Lung (tissue), 16 donors: Measurements from ENCODE around the gene SLCO1A2. TPM values are rescaled to one million over a fixed set of nuclear protein-coding genes. Genes with fewer than 3 reads are reported as not detected.
"Not testable (repeated sequence)": the region's sequence is repeated elsewhere in the genome, so short reads cannot be mapped to it uniquely, and the experiment has no call there.

Experiments
- ATAC-seq: fragments of 200-7000 bp; cut with Tn5 transposase; one replicate; pipeline ENCODE4 v1.9.1; 2020; ENCODE audit warnings: moderate number of reproducible peaks; ENCODE audit not compliant: insufficient read depth, low FRiP score
- DNase-seq, 3 donors: peaks; one replicate each; pipeline ENCODE4 v3.0.0-alpha.2; 2013 to 2017
- H3K27ac ChIP-seq, 2 donors: one replicate each; pipeline ENCODE4 v1.5.1; 2013; ENCODE audit warnings: mild to moderate bottlenecking in 2 of 2, moderate library complexity in 2 of 2, control low read depth in 1 of 2, inconsistent platforms in 1 of 2, low read depth in 1 of 2, low read length in 1 of 2
- H3K27me3 ChIP-seq, 3 donors: one replicate each; pipeline ENCODE4 v1.5.1; 2013; ENCODE audit warnings: low read length in 2 of 3; ENCODE audit not compliant: control insufficient read depth in 3 of 3, insufficient read depth in 3 of 3
- H3K36me3 ChIP-seq, 4 donors: one replicate each; pipeline ENCODE4 v1.5.1; 2013; ENCODE audit warnings: low read length in 4 of 4, mild to moderate bottlenecking in 1 of 4, moderate library complexity in 1 of 4; ENCODE audit not compliant: control insufficient read depth in 4 of 4, insufficient read depth in 4 of 4
- H3K4me1 ChIP-seq, 5 donors: one replicate each; pipeline ENCODE4 v1.5.1; 2013; ENCODE audit warnings: low read length in 5 of 5, mild to moderate bottlenecking in 2 of 5, moderate library complexity in 1 of 5; ENCODE audit not compliant: control insufficient read depth in 5 of 5, insufficient read depth in 5 of 5
- H3K4me3 ChIP-seq: one replicate; pipeline ENCODE4 v1.5.1; 2013; ENCODE audit warnings: mild to moderate bottlenecking, control low read depth, moderate library complexity
- H3K9ac ChIP-seq, 2 donors: one replicate each; pipeline ENCODE4 v1.5.1; 2013; ENCODE audit warnings: low read length in 2 of 2, control low read depth in 1 of 2; ENCODE audit not compliant: insufficient read depth in 1 of 2
- H3K9me3 ChIP-seq, 4 donors: one replicate each; pipeline ENCODE4 v1.5.1; 2013; ENCODE audit warnings: low read length in 3 of 4, mild to moderate bottlenecking in 1 of 4, moderate library complexity in 1 of 4; ENCODE audit not compliant: control insufficient read depth in 4 of 4, insufficient read depth in 3 of 4
- WGBS, 2 donors: extraction: QIAGEN DNeasy Blood & Tissue Kit; methylation state at CpG; one replicate each; pipeline ENCODE4 v1.1.7; 2013; 5-methylcytosine and 5-hydroxymethylcytosine counted together
- long read RNA-seq, 5 donors: transcript quantifications; one replicate each; lab custom pipeline, GENCODE V29; 2026
- polyA plus RNA-seq, 2 donors: library from polyadenylated mRNA; stranded (reverse); fragments of 200-250 nt; gene quantifications; one replicate each; pipeline ENCODE4 v1.2.1, GENCODE V29; 2013
- total RNA-seq, 2 donors: library from RNA; depleted of rRNA in 1 of 2; stranded (reverse); fragments of >200 nt in 1 of 2; gene quantifications; one replicate each; pipeline ENCODE4 v1.2.1, GENCODE V29; 2014 to 2021
- TF ChIP-seq, protein P1 (sequence below): IDR thresholded peaks from 2 replicates; pipeline ENCODE4 v1.5.1; 2012; ENCODE audit warnings: mild to moderate bottlenecking; ENCODE audit errors: control extremely low read depth, extremely low read depth
- donor health status: control.
- donor health status: control.
- donor health status: Bipolar disorder and iron deficiency.
- donor health status: healthy.
- donor health status: DM: yes; HTN: yes; CAD: no.

SLCO1A2 gene, protein sequence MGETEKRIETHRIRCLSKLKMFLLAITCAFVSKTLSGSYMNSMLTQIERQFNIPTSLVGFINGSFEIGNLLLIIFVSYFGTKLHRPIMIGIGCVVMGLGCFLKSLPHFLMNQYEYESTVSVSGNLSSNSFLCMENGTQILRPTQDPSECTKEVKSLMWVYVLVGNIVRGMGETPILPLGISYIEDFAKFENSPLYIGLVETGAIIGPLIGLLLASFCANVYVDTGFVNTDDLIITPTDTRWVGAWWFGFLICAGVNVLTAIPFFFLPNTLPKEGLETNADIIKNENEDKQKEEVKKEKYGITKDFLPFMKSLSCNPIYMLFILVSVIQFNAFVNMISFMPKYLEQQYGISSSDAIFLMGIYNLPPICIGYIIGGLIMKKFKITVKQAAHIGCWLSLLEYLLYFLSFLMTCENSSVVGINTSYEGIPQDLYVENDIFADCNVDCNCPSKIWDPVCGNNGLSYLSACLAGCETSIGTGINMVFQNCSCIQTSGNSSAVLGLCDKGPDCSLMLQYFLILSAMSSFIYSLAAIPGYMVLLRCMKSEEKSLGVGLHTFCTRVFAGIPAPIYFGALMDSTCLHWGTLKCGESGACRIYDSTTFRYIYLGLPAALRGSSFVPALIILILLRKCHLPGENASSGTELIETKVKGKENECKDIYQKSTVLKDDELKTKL
- total RNA-seq, result 1 to 10 TPM in 1 of 2 donors, under 1 TPM in 1; 0.34 to 1.1 TPM
- polyA plus RNA-seq, result under 1 TPM in 1 of 2 donors, not detected in 1; 0.33 TPM
- long read RNA-seq, donor 1, result 0 reads
- long read RNA-seq, donor 2, result 0 reads
- long read RNA-seq, donor 3, result 0 reads
- long read RNA-seq, donor 4, result 0 reads
- long read RNA-seq, donor 5, result 0 reads

DNA sequence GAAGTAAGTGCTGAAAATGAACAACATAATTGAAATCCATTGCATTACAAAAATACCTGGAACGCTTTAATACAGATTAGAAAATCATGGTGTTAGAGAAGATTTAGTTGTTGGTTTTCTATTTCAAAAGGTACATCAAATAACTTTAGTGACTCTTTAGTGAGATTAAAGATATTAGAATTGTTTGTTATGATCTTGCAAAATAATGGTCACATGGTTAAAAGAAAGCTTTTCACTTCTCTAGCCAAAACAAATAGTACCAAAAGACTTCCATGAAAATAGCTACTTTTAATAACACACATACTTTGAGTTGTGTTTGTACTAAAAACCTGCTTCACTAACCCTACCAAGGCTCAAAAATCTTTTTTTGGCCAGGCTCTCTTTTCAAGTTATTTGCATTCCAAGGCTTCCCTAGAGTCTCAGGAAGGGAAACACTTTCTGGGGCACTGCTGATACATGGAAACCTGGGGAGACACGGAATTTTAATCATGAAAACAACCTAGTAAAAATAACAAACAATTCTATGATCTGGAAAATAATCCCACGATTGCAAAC is at the start of gene SLCO1A2:
SLCO1A2 (minus strand) TSS at position 147 of the 555 bp plus-strand sequence. CDS start 270 bp downstream, outside the sequence.
- Histone ChIP-seq H3K4me1 (peaks cover 0 to 1% (median 0%) of the 10 kb centered on the region in 5 donors), H3K36me3 (no peaks in the 10 kb centered on the region), H3K27me3 (no peaks in the 10 kb centered on the region), H3K27ac (no peak within 1 kb of the TSS), H3K9ac (no peak within 1 kb of the TSS), H3K9me3 (peaks cover 0 to 4% (median 0%) of the 10 kb centered on the region in 4 donors), H3K4me3 (no peak within 1 kb of the TSS)
- TF ChIP-seq, protein P1, sequence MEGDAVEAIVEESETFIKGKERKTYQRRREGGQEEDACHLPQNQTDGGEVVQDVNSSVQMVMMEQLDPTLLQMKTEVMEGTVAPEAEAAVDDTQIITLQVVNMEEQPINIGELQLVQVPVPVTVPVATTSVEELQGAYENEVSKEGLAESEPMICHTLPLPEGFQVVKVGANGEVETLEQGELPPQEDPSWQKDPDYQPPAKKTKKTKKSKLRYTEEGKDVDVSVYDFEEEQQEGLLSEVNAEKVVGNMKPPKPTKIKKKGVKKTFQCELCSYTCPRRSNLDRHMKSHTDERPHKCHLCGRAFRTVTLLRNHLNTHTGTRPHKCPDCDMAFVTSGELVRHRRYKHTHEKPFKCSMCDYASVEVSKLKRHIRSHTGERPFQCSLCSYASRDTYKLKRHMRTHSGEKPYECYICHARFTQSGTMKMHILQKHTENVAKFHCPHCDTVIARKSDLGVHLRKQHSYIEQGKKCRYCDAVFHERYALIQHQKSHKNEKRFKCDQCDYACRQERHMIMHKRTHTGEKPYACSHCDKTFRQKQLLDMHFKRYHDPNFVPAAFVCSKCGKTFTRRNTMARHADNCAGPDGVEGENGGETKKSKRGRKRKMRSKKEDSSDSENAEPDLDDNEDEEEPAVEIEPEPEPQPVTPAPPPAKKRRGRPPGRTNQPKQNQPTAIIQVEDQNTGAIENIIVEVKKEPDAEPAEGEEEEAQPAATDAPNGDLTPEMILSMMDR, result no peak
- WGBS, 2 donors, result 48 to 70% methylated on average over 3 of the region's 3 CpGs
- peak in 1 of 3 donors; percentile 6 for DNase-seq
- no peak for ATAC-seq

DNA sequence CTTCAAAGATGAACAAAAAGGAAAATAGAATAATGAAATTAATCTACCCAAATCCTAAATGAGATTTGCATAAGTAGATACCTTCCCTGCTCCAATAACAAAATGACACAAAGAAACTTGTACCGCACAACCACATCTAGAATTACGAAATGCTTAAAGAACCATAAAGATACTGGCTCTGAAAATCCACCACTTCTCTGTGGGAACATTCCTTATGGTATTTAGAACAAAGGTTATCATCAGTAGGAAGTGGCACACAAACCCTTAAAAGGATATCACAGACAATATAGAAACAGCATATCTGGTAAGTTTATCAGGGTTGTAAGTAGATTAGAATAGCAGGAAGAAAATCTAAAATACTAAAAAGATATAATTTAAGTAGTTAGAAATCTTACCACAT is 49.5 kb upstream of the SLCO1A2 start:
- DNase-seq (no peak), ATAC-seq (no peak)
- no peaks in the 10 kb centered on the region for H3K4me1 ChIP-seq
- H3K36me3 ChIP-seq, result no peaks in the 10 kb centered on the region
- H3K27me3 ChIP-seq, result no peaks in the 10 kb centered on the region
- H3K9ac ChIP-seq, result no peak overlapping the region
- TF ChIP-seq, protein P1, result no peak
- no peak overlapping the region for H3K27ac ChIP-seq
- H3K4me3 ChIP-seq, result no peak overlapping the region
- no peaks in the 10 kb centered on the region for H3K9me3 ChIP-seq
- WGBS, 2 donors, result 69 to 80% methylated on average over 2 of the region's 2 CpGs

DNA sequence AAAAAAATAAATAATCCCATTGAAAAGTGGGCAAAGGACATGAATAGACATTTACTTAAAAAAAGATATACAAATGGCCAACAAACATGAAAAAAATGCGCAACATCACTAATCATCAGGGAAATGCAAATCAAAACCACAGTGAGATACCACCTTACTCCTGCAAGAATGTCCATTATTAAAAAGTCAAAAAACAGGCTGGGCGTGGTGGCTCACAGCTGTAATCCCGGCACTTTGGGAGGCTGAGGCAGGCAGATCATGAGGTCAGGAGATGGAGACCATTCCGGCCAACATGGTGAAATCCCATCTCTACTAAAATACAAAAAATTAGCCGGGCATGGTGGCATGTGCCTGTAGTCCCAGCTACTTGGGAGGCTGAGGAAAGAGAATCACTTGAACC is 46.6 kb upstream of the SLCO1A2 start:
- 91 to 92% methylated on average over 5 of the region's 5 CpGs for WGBS, 2 donors
- not testable (repeated sequence) for H3K36me3 ChIP-seq, H3K9me3 ChIP-seq, H3K27ac ChIP-seq, H3K4me3 ChIP-seq, H3K4me1 ChIP-seq, H3K27me3 ChIP-seq, ATAC-seq, H3K9ac ChIP-seq, DNase-seq

DNA sequence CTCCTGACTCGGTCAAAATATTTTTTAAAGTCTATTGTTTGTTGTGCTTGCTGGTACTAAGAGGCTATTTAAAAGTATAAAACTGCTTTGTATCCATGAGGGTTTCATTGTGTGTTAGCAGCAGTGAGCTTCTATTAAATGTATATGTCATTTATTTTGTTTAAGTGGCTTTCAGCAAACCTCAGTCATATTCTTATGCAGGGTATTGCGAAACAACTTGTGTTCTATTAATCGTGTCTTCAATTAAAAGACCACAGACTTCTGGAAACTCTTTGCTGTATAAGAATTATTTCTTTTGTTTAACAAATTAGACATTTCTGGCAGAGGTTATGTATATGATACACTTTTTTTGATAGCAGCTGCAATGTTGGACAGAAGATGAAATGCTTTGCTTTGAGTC is 44.5 kb upstream of the SLCO1A2 start:
- 76 to 81% methylated on average over 3 of the region's 3 CpGs for WGBS, 2 donors
- no peaks in the 10 kb centered on the region for H3K4me1 ChIP-seq
- no peaks in the 10 kb centered on the region for H3K36me3 ChIP-seq
- H3K4me3 ChIP-seq, result no peak overlapping the region
- no peaks in the 10 kb centered on the region for H3K9me3 ChIP-seq
- TF ChIP-seq, protein P1, result no peak
- H3K9ac ChIP-seq, result no peak overlapping the region
- no peak overlapping the region for H3K27ac ChIP-seq
- no peaks in the 10 kb centered on the region for H3K27me3 ChIP-seq
- no peak for ATAC-seq
- no peak for DNase-seq
